Measurements from ENCODE around the gene MAP3K10. TPM values are rescaled to one million over a fixed set of nuclear protein-coding genes. Genes with fewer than 3 reads are reported as not detected.

MAP3K10 gene
- total and polyA plus RNA-seq, 2 of the 4 experiments (the other 2 are of a cell fraction), result 1.8 to 5.5 TPM

GRCh38 chr19:40251244-40251643 lies 60.0 kb downstream of the MAP3K10 start:
- Histone ChIP-seq H3K36me3 (ENCODE audit: control insufficient read depth, insufficient read depth, low read length) (peaks cover 35% of the 10 kb centered on the region), H2AK5ac (ENCODE audit: low read depth, low read length) (no peak overlapping the region), H2BK5ac (ENCODE audit: low read depth, low read length, poor library complexity, severe bottlenecking) (no peak overlapping the region), H3K14ac (replicated peaks; ENCODE audit: low read depth, low read length) (no peak overlapping the region), H3K9ac (ENCODE audit: low read depth, low read length) (no peak overlapping the region), H3K9me3 (ENCODE audit: control insufficient read depth, insufficient read depth, low read length) (no peaks in the 10 kb centered on the region), H2BK15ac (ENCODE audit: low read depth, low read length) (no peak overlapping the region), H4K8ac (ENCODE audit: low read depth in 2 of 2, low read length in 2 of 2) (no peak overlapping the region), H2AFZ (replicated peaks; ENCODE audit: low read length, poor library complexity) (no peak overlapping the region), H4K91ac (ENCODE audit: insufficient read depth, low read depth, low read length) (no peak overlapping the region), H3K18ac (ENCODE audit: low read depth, low read length) (no peak overlapping the region), H3K27me3 (ENCODE audit: control insufficient read depth, insufficient read depth, low read length) (no peaks in the 10 kb centered on the region), H2AK9ac (replicated peaks; ENCODE audit: low read depth, low read length, poor library complexity) (no peak overlapping the region), H3K56ac (ENCODE audit: extremely low read depth, insufficient read depth, low read length) (no peak overlapping the region), H3K4ac (ENCODE audit: low read depth, low read length) (no peak overlapping the region), H3K23ac (ENCODE audit: low read depth, low read length) (no peak overlapping the region), H2BK120ac (ENCODE audit: low read depth, low read length) (no peak overlapping the region), H3K4me2 (ENCODE audit: low read depth, low read length) (no peak overlapping the region), H4K5ac (ENCODE audit: low read depth, low read length) (no peak overlapping the region), H3K79me1 (ENCODE audit: low read depth in 1 of 2, low read length in 2 of 2) (peaks cover 30 to 74% of the 10 kb centered on the region in 2 experiments), H3K27ac (ENCODE audit: insufficient read depth, low read length) (no peak overlapping the region), H3K9me1 (ENCODE audit: insufficient read depth, low read length) (peaks cover 13% of the 10 kb centered on the region; the same call in 1 of the 2 replicates), H3K4me1 (ENCODE audit: control insufficient read depth, insufficient read depth, low read length) (no peaks in the 10 kb centered on the region), H4K20me1 (ENCODE audit: insufficient read depth, low read length) (peaks cover 35% of the 10 kb centered on the region), H3K4me3 (ENCODE audit: insufficient read depth, low read depth, low read length) (no peak overlapping the region), H2BK20ac (ENCODE audit: low read depth, low read length) (no peak overlapping the region)
- TF ChIP-seq RFX5 (IDR thresholded peaks at IDR 0.05; ENCODE audit: low read depth, low read length), result no peak
- TF ChIP-seq FOS (IDR thresholded peaks at IDR 0.05; ENCODE audit: low read depth, low read length), result no peak
- TF ChIP-seq BHLHE40 (IDR thresholded peaks at IDR 0.05; ENCODE audit: low read depth, low read length), result no peak
- no peak for TF ChIP-seq USF2 (IDR thresholded peaks at IDR 0.05; ENCODE audit: low read depth, low read length)
- TF ChIP-seq CTCF (conservative IDR thresholded peaks at IDR 0.05; ENCODE audit: low read depth, low read length), result no peak
- no peak for TF ChIP-seq RCOR1 (IDR thresholded peaks at IDR 0.05; ENCODE audit: insufficient replicate concordance, low read length)
- TF ChIP-seq NFE2L2 (IDR thresholded peaks at IDR 0.05; ENCODE audit: low read depth, low read length), result no peak
- TF ChIP-seq CHD1 (IDR thresholded peaks at IDR 0.05; ENCODE audit: low read depth, low read length), result no peak
- TF ChIP-seq MAZ (IDR thresholded peaks at IDR 0.05; ENCODE audit: borderline replicate concordance, low read depth, low read length), result no peak
- TF ChIP-seq ELK1 (IDR thresholded peaks at IDR 0.05; ENCODE audit: borderline replicate concordance, low read depth, low read length), result no peak
- TF ChIP-seq SMC3 (IDR thresholded peaks at IDR 0.05; ENCODE audit: low read depth, low read length), result no peak
- no peak for TF ChIP-seq POLR2A (IDR thresholded peaks at IDR 0.05; ENCODE audit: low read depth, low read length)
- no peak for TF ChIP-seq RAD21 (IDR thresholded peaks at IDR 0.05; ENCODE audit: low read length)
- no peak for TF ChIP-seq MXI1 (IDR thresholded peaks at IDR 0.05; ENCODE audit: borderline replicate concordance, low read depth, low read length)
- TF ChIP-seq MAFK (IDR thresholded peaks at IDR 0.05; ENCODE audit: low read depth, low read length), result no peak
- no peak for TF ChIP-seq CEBPB (IDR thresholded peaks at IDR 0.05; ENCODE audit: low read depth, low read length)
- in situ Hi-C loops (cut with MboI; ENCODE audit: low sequenced_read_pairs) (no loop called here), intact Hi-C loops (cut with micrococcal nuclease) (no loop called here), dilution Hi-C loops (cut with HindIII; ENCODE audit: low sequenced_read_pairs, unreplicated experiment) (no loop called here)
- ATAC-seq (ENCODE audit: low read depth), result no peak
- ChIA-PET CTCF (no interaction called here), POLR2A (ENCODE audit: unreplicated experiment) (no interaction called here)
- DNase-seq, result no peak
- BruUV-seq (replicated peaks), result no TSS peak
